CD14-positive monocyte (primary cell): ENCODE results near the gene GSTA4. TPM values are rescaled to one million over a fixed set of nuclear protein-coding genes. Genes with fewer than 3 reads are reported as not detected.

Source experiments
- DNase-seq, 3 donors: peaks; one replicate each; pipeline ENCODE4 v3.0.0-alpha.2; 2011 to 2022
- H2AFZ ChIP-seq: 2 replicates; pipeline ENCODE4 v1.6.0; 2012; ENCODE audit warnings: mild to moderate bottlenecking, low read depth, low read length, inconsistent platforms; ENCODE audit not compliant: insufficient read depth, poor library complexity, severe bottlenecking
- H3K27ac ChIP-seq, 2 donors: 1 replicate in 1 of 2; 2 replicates in 1 of 2; pipeline ENCODE4 v1.5.1; 2012 to 2013; ENCODE audit warnings: low read length in 2 of 2, control low read depth in 1 of 2, inconsistent platforms in 1 of 2, low read depth in 1 of 2, mild to moderate bottlenecking in 1 of 2
- H3K27me3 ChIP-seq, 2 donors: one replicate each; pipeline versions ENCODE4 v1.6.0 to v1.6.1; 2011 to 2013; ENCODE audit warnings: low read length in 2 of 2; ENCODE audit not compliant: control insufficient read depth in 2 of 2, insufficient read depth in 2 of 2
- H3K36me3 ChIP-seq, 2 donors: replicated peaks in 1 of 2; 1 replicate in 1 of 2; 2 replicates in 1 of 2; pipeline versions ENCODE4 v1.5.1 to v1.6.1; 2012 to 2013; ENCODE audit warnings: low read length in 2 of 2, control low read depth in 1 of 2, inconsistent platforms in 1 of 2, mild to moderate bottlenecking in 1 of 2; ENCODE audit not compliant: insufficient read depth in 2 of 2, control insufficient read depth in 1 of 2
- H3K4me1 ChIP-seq, 2 donors: 1 replicate in 1 of 2; 2 replicates in 1 of 2; pipeline versions ENCODE4 v1.5.1 to v1.6.1; 2012 to 2013; ENCODE audit warnings: low read length in 2 of 2, control low read depth in 1 of 2, inconsistent platforms in 1 of 2, mild to moderate bottlenecking in 1 of 2, moderate library complexity in 1 of 2; ENCODE audit not compliant: insufficient read depth in 2 of 2, control insufficient read depth in 1 of 2
- H3K4me2 ChIP-seq: replicated peaks from 2 replicates; pipeline ENCODE3; 2012; ENCODE audit warnings: low read length, moderate library complexity, mild to moderate bottlenecking; ENCODE audit not compliant: poor library complexity, severe bottlenecking; ENCODE audit errors: extremely low read depth
- H3K4me3 ChIP-seq, 3 experiments: fragments of 200-600 bp in 1 of 3; sonication (generic) in 1 of 3; replicated peaks in 1 of 3; 1 replicate in 2 of 3; 2 replicates in 1 of 3; pipeline ENCODE4 v1.5.1; 2011 to 2013; ENCODE audit warnings: low read length in 3 of 3, mild to moderate bottlenecking in 3 of 3, control low read depth in 2 of 3, low read depth in 2 of 3, inconsistent platforms in 1 of 3, moderate library complexity in 1 of 3
- H3K79me2 ChIP-seq: 2 replicates; pipeline ENCODE4 v1.6.0; 2012; ENCODE audit warnings: mild to moderate bottlenecking, control low read depth, inconsistent platforms, low read length, moderate library complexity; ENCODE audit not compliant: insufficient read depth
- H3K9ac ChIP-seq: 2 replicates; pipeline ENCODE4 v1.6.0; 2017; ENCODE audit warnings: low read length, mild to moderate bottlenecking; ENCODE audit not compliant: insufficient read depth, poor library complexity, severe bottlenecking
- H3K9me3 ChIP-seq, 2 donors: replicated peaks in 1 of 2; 1 replicate in 1 of 2; 2 replicates in 1 of 2; pipeline versions ENCODE4 v1.5.1 to v1.6.1; 2012 to 2013; ENCODE audit warnings: low read length in 2 of 2, control low read depth in 1 of 2; ENCODE audit not compliant: control insufficient read depth in 1 of 2, insufficient read depth in 1 of 2
- H4K20me1 ChIP-seq: 2 replicates; pipeline ENCODE4 v1.6.0; 2012; ENCODE audit warnings: mild to moderate bottlenecking, low read length, control low read depth, moderate library complexity; ENCODE audit not compliant: insufficient read depth
- H3K27ac Mint-ChIP-seq, 7 donors: one replicate each; pipeline ENCODE4 v1.8.0; 2020; ENCODE audit warnings: mild to moderate bottlenecking in 7 of 7, mixed read lengths in 7 of 7, moderate library complexity in 6 of 7, inconsistent platforms in 2 of 7
- H3K27me3 Mint-ChIP-seq, 3 donors: one replicate each; pipeline ENCODE4 v1.8.0; 2021 to 2022; ENCODE audit warnings: low read depth in 3 of 3, mild to moderate bottlenecking in 3 of 3, mixed read lengths in 3 of 3, moderate library complexity in 3 of 3, inconsistent platforms in 1 of 3
- H3K36me3 Mint-ChIP-seq, 2 donors: one replicate each; pipeline ENCODE4 v1.8.0; 2020; ENCODE audit warnings: mixed read lengths in 2 of 2, inconsistent platforms in 1 of 2, mild to moderate bottlenecking in 1 of 2
- H3K4me1 Mint-ChIP-seq: one replicate; pipeline ENCODE4 v1.8.0; 2020; ENCODE audit warnings: mild to moderate bottlenecking, mixed read lengths
- H3K4me3 Mint-ChIP-seq, 2 donors: one replicate each; pipeline ENCODE4 v1.8.0; 2020; ENCODE audit warnings: mild to moderate bottlenecking in 2 of 2, mixed read lengths in 2 of 2, moderate library complexity in 1 of 2
- H3K9me3 Mint-ChIP-seq, 7 donors: one replicate each; pipeline ENCODE4 v1.8.0; 2020 to 2022; ENCODE audit warnings: mixed read lengths in 7 of 7, mild to moderate bottlenecking in 6 of 7, moderate library complexity in 6 of 7, inconsistent platforms in 2 of 7
- WGBS: methylation state at CpG from one replicate; pipeline ENCODE4 v1.1.5; 2013; ENCODE audit warnings: missing lambda C conversion rate; ENCODE audit not compliant: insufficient coverage; 5-methylcytosine and 5-hydroxymethylcytosine counted together
- intact Hi-C, 2 donors: fragments of 100-400 bp; cut with micrococcal nuclease; formaldehyde crosslinking; loops; one replicate each; pipeline versions ENCODE4 v1.15.0 to v1.15.1; 2023
- polyA plus RNA-seq, 3 donors: library from polyadenylated mRNA; depleted of rRNA in 1 of 3; unstranded in 2 of 3; stranded (reverse) in 1 of 3; fragments of 300-500 nt in 2 of 3; fragments of >200 nt in 1 of 3; fragmentation: Illumina TruSeq in 2 of 3; gene quantifications; 1 replicate in 2 of 3; 2 replicates in 1 of 3; pipeline ENCODE4 v1.2.3, GENCODE V29; 2012 to 2021
- TF ChIP-seq, protein P1 (sequence below): fragments of 200-600 bp; IDR thresholded peaks from one replicate; pipeline ENCODE4 v1.8.0; 2022; ENCODE audit warnings: antibody characterized with exemption, mild to moderate bottlenecking

Gene GSTA4
- polyA plus RNA-seq, 3 donors: 0.34 to 0.41 (median 0.36) TPM

DNA sequence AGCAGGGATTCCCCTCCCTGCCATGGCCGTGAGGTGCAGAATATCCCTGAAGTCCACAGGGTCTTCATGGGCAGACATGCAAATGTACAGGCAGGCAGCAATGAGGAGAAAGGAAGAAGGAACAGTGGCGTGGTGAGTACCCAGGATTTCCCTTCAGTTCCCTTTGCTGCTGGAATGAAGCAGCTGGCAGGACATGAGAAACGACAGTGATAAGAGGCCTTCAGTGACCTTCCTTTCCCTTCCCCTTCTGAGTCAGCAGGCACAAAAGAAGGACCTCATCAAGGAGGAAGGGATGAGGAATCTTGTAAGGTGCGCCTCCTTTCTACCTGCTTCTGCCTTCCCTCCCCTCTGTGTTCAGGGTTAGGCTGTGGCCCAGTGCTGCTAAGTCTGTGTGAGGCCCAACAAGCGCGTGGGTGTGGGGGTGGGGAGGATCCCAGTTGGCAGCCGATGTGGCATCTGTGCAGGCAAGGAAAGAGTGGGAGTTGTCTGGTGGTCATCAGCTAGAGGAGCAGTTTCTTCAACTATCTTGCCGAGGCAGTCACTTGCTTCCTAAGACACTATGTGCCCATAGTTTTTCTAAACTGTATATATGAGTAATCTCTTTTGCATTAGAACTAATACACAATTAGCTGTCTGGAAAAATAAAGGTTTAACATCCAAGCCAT, 40.6 kb upstream of the GSTA4 start:
- Mint-ChIP-seq H3K36me3 (peaks cover 81 to 83% of the 10 kb centered on the region in 2 donors), H3K9me3 (no peaks in the 10 kb centered on the region), H3K27me3 (no peaks in the 10 kb centered on the region), H3K4me1 (no peaks in the 10 kb centered on the region), H3K27ac (no peak overlapping the region), H3K4me3 (no peak overlapping the region)
- TF ChIP-seq, protein P1, sequence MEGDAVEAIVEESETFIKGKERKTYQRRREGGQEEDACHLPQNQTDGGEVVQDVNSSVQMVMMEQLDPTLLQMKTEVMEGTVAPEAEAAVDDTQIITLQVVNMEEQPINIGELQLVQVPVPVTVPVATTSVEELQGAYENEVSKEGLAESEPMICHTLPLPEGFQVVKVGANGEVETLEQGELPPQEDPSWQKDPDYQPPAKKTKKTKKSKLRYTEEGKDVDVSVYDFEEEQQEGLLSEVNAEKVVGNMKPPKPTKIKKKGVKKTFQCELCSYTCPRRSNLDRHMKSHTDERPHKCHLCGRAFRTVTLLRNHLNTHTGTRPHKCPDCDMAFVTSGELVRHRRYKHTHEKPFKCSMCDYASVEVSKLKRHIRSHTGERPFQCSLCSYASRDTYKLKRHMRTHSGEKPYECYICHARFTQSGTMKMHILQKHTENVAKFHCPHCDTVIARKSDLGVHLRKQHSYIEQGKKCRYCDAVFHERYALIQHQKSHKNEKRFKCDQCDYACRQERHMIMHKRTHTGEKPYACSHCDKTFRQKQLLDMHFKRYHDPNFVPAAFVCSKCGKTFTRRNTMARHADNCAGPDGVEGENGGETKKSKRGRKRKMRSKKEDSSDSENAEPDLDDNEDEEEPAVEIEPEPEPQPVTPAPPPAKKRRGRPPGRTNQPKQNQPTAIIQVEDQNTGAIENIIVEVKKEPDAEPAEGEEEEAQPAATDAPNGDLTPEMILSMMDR: no peak
- intact Hi-C loops: no loop called here
- no peaks in the 10 kb centered on the region for H4K20me1 ChIP-seq
- no peak overlapping the region for H3K27ac ChIP-seq
- H3K27me3 ChIP-seq: no peaks in the 10 kb centered on the region
- 81% methylated on average over 2 of the region's 8 CpGs for WGBS
- no peaks in the 10 kb centered on the region for H3K4me1 ChIP-seq
- H2AFZ ChIP-seq: no peak overlapping the region
- H3K9me3 ChIP-seq: no peaks in the 10 kb centered on the region
- H3K4me2 ChIP-seq: no peak overlapping the region
- no peak overlapping the region for H3K4me3 ChIP-seq
- DNase-seq: no peak
- peaks cover 58 to 93% of the 10 kb centered on the region in 2 donors for H3K36me3 ChIP-seq
- H3K79me2 ChIP-seq: no peaks in the 10 kb centered on the region
- no peak overlapping the region for H3K9ac ChIP-seq

GRCh38 chr6:53033764-53034163, 38.7 kb upstream of the GSTA4 start:
- H3K36me3 ChIP-seq: peaks cover 59 to 93% of the 10 kb centered on the region in 2 donors
- DNase-seq: no peak
- no peak overlapping the region for H2AFZ ChIP-seq
- H3K27ac ChIP-seq: no peak overlapping the region
- Mint-ChIP-seq H3K36me3 (peaks cover 80 to 81% of the 10 kb centered on the region in 2 donors), H3K27me3 (no peaks in the 10 kb centered on the region), H3K27ac (no peak overlapping the region), H3K4me3 (no peak overlapping the region), H3K4me1 (no peaks in the 10 kb centered on the region), H3K9me3 (no peaks in the 10 kb centered on the region)
- H3K9me3 ChIP-seq: no peaks in the 10 kb centered on the region
- TF ChIP-seq, protein P1: no peak
- H3K4me3 ChIP-seq: no peak overlapping the region
- H3K4me2 ChIP-seq: no peak overlapping the region
- WGBS: 17% methylated on average over 1 of the region's 4 CpGs
- H4K20me1 ChIP-seq: no peaks in the 10 kb centered on the region
- no peaks in the 10 kb centered on the region for H3K4me1 ChIP-seq
- no peaks in the 10 kb centered on the region for H3K27me3 ChIP-seq
- intact Hi-C loops: no loop called here
- H3K9ac ChIP-seq: no peak overlapping the region
- H3K79me2 ChIP-seq: no peaks in the 10 kb centered on the region
